CD14-positive monocyte (primary cell): ENCODE data around the gene GRK1. TPM values are rescaled to one million over a fixed set of nuclear protein-coding genes. Genes with fewer than 3 reads are reported as not detected.
A peak's percentile ranks its signal among the peaks of the same experiment; 100 is the strongest.

Experiments used
- DNase-seq, 3 donors: peaks; one replicate each; pipeline ENCODE4 v3.0.0-alpha.2; 2011 to 2022
- H2AFZ ChIP-seq: 2 replicates; pipeline ENCODE4 v1.6.0; 2012; ENCODE audit warnings: mild to moderate bottlenecking, low read depth, low read length, inconsistent platforms; ENCODE audit not compliant: insufficient read depth, poor library complexity, severe bottlenecking
- H3K27ac ChIP-seq, 2 donors: 1 replicate in 1 of 2; 2 replicates in 1 of 2; pipeline ENCODE4 v1.5.1; 2012 to 2013; ENCODE audit warnings: low read length in 2 of 2, control low read depth in 1 of 2, inconsistent platforms in 1 of 2, low read depth in 1 of 2, mild to moderate bottlenecking in 1 of 2
- H3K27me3 ChIP-seq, 2 donors: one replicate each; pipeline versions ENCODE4 v1.6.0 to v1.6.1; 2011 to 2013; ENCODE audit warnings: low read length in 2 of 2; ENCODE audit not compliant: control insufficient read depth in 2 of 2, insufficient read depth in 2 of 2
- H3K36me3 ChIP-seq, 2 donors: replicated peaks in 1 of 2; 1 replicate in 1 of 2; 2 replicates in 1 of 2; pipeline versions ENCODE4 v1.5.1 to v1.6.1; 2012 to 2013; ENCODE audit warnings: low read length in 2 of 2, control low read depth in 1 of 2, inconsistent platforms in 1 of 2, mild to moderate bottlenecking in 1 of 2; ENCODE audit not compliant: insufficient read depth in 2 of 2, control insufficient read depth in 1 of 2
- H3K4me1 ChIP-seq, 2 donors: 1 replicate in 1 of 2; 2 replicates in 1 of 2; pipeline versions ENCODE4 v1.5.1 to v1.6.1; 2012 to 2013; ENCODE audit warnings: low read length in 2 of 2, control low read depth in 1 of 2, inconsistent platforms in 1 of 2, mild to moderate bottlenecking in 1 of 2, moderate library complexity in 1 of 2; ENCODE audit not compliant: insufficient read depth in 2 of 2, control insufficient read depth in 1 of 2
- H3K4me2 ChIP-seq: replicated peaks from 2 replicates; pipeline ENCODE3; 2012; ENCODE audit warnings: low read length, moderate library complexity, mild to moderate bottlenecking; ENCODE audit not compliant: poor library complexity, severe bottlenecking; ENCODE audit errors: extremely low read depth
- H3K4me3 ChIP-seq, 3 experiments: fragments of 200-600 bp in 1 of 3; sonication (generic) in 1 of 3; replicated peaks in 1 of 3; 1 replicate in 2 of 3; 2 replicates in 1 of 3; pipeline ENCODE4 v1.5.1; 2011 to 2013; ENCODE audit warnings: low read length in 3 of 3, mild to moderate bottlenecking in 3 of 3, control low read depth in 2 of 3, low read depth in 2 of 3, inconsistent platforms in 1 of 3, moderate library complexity in 1 of 3
- H3K79me2 ChIP-seq: 2 replicates; pipeline ENCODE4 v1.6.0; 2012; ENCODE audit warnings: mild to moderate bottlenecking, control low read depth, inconsistent platforms, low read length, moderate library complexity; ENCODE audit not compliant: insufficient read depth
- H3K9ac ChIP-seq: 2 replicates; pipeline ENCODE4 v1.6.0; 2017; ENCODE audit warnings: low read length, mild to moderate bottlenecking; ENCODE audit not compliant: insufficient read depth, poor library complexity, severe bottlenecking
- H3K9me3 ChIP-seq, 2 donors: replicated peaks in 1 of 2; 1 replicate in 1 of 2; 2 replicates in 1 of 2; pipeline versions ENCODE4 v1.5.1 to v1.6.1; 2012 to 2013; ENCODE audit warnings: low read length in 2 of 2, control low read depth in 1 of 2; ENCODE audit not compliant: control insufficient read depth in 1 of 2, insufficient read depth in 1 of 2
- H4K20me1 ChIP-seq: 2 replicates; pipeline ENCODE4 v1.6.0; 2012; ENCODE audit warnings: mild to moderate bottlenecking, low read length, control low read depth, moderate library complexity; ENCODE audit not compliant: insufficient read depth
- H3K27ac Mint-ChIP-seq, 7 donors: one replicate each; pipeline ENCODE4 v1.8.0; 2020; ENCODE audit warnings: mild to moderate bottlenecking in 7 of 7, mixed read lengths in 7 of 7, moderate library complexity in 6 of 7, inconsistent platforms in 2 of 7
- H3K27me3 Mint-ChIP-seq, 3 donors: one replicate each; pipeline ENCODE4 v1.8.0; 2021 to 2022; ENCODE audit warnings: low read depth in 3 of 3, mild to moderate bottlenecking in 3 of 3, mixed read lengths in 3 of 3, moderate library complexity in 3 of 3, inconsistent platforms in 1 of 3
- H3K36me3 Mint-ChIP-seq, 2 donors: one replicate each; pipeline ENCODE4 v1.8.0; 2020; ENCODE audit warnings: mixed read lengths in 2 of 2, inconsistent platforms in 1 of 2, mild to moderate bottlenecking in 1 of 2
- H3K4me1 Mint-ChIP-seq: one replicate; pipeline ENCODE4 v1.8.0; 2020; ENCODE audit warnings: mild to moderate bottlenecking, mixed read lengths
- H3K4me3 Mint-ChIP-seq, 2 donors: one replicate each; pipeline ENCODE4 v1.8.0; 2020; ENCODE audit warnings: mild to moderate bottlenecking in 2 of 2, mixed read lengths in 2 of 2, moderate library complexity in 1 of 2
- H3K9me3 Mint-ChIP-seq, 7 donors: one replicate each; pipeline ENCODE4 v1.8.0; 2020 to 2022; ENCODE audit warnings: mixed read lengths in 7 of 7, mild to moderate bottlenecking in 6 of 7, moderate library complexity in 6 of 7, inconsistent platforms in 2 of 7
- CTCF ChIP-seq: fragments of 200-600 bp; IDR thresholded peaks from one replicate; pipeline ENCODE4 v1.8.0; 2022; ENCODE audit warnings: antibody characterized with exemption, mild to moderate bottlenecking
- WGBS: methylation state at CpG from one replicate; pipeline ENCODE4 v1.1.5; 2013; ENCODE audit warnings: missing lambda C conversion rate; ENCODE audit not compliant: insufficient coverage; 5-methylcytosine and 5-hydroxymethylcytosine counted together
- intact Hi-C, 2 donors: fragments of 100-400 bp; cut with micrococcal nuclease; formaldehyde crosslinking; loops; one replicate each; pipeline versions ENCODE4 v1.15.0 to v1.15.1; 2023
- polyA plus RNA-seq, 3 donors: library from polyadenylated mRNA; depleted of rRNA in 1 of 3; unstranded in 2 of 3; stranded (reverse) in 1 of 3; fragments of 300-500 nt in 2 of 3; fragments of >200 nt in 1 of 3; fragmentation: Illumina TruSeq in 2 of 3; gene quantifications; 1 replicate in 2 of 3; 2 replicates in 1 of 3; pipeline ENCODE4 v1.2.3, GENCODE V29; 2012 to 2021

Gene GRK1
- polyA plus RNA-seq, 3 donors, result not detected

GRCh38 chr13:113636266-113636963, 30.6 kb upstream of the GRK1 start:
- Histone ChIP-seq H3K4me2 (no peak overlapping the region), H3K36me3 (peaks cover 88 to 97% of the 10 kb centered on the region in 2 donors), H2AFZ (no peak overlapping the region), H3K27ac (no peak overlapping the region), H3K4me1 (no peaks in the 10 kb centered on the region), H4K20me1 (no peaks in the 10 kb centered on the region), H3K9ac (no peak overlapping the region), H3K9me3 (peaks cover 12 to 32% of the 10 kb centered on the region in 2 donors), H3K27me3 (no peaks in the 10 kb centered on the region), H3K4me3 (no peak overlapping the region), H3K79me2 (no peaks in the 10 kb centered on the region)
- H3K9me3 Mint-ChIP-seq, result peaks cover 16 to 48% (median 29%) of the 10 kb centered on the region in 7 donors
- no peak for DNase-seq
- peak overlapping the region in 1 of 7 donors; percentile 26 for H3K27ac Mint-ChIP-seq
- TF ChIP-seq CTCF, result no peak
- H3K4me3 Mint-ChIP-seq, result no peak overlapping the region
- over 99% methylated on average over 18 of the region's 24 CpGs for WGBS
- H3K36me3 Mint-ChIP-seq, result peaks cover 90 to 96% of the 10 kb centered on the region in 2 donors
- intact Hi-C loops, result no loop called here
- H3K27me3 Mint-ChIP-seq, result peaks cover 0 to 2% (median 0%) of the 10 kb centered on the region in 3 donors
- no peaks in the 10 kb centered on the region for H3K4me1 Mint-ChIP-seq

- Histone ChIP-seq H4K20me1 (no peaks in the 10 kb centered on the region), H3K9me3 (peaks cover 23 to 40% of the 10 kb centered on the region in 2 donors), H3K4me3 (no peak overlapping the region), H3K27ac (no peak overlapping the region), H3K4me2 (no peak overlapping the region), H3K4me1 (no peaks in the 10 kb centered on the region), H3K27me3 (no peaks in the 10 kb centered on the region), H3K79me2 (no peaks in the 10 kb centered on the region), H2AFZ (no peak overlapping the region), H3K36me3 (peaks cover 88 to 97% of the 10 kb centered on the region in 2 donors), H3K9ac (no peak overlapping the region)
- intact Hi-C loops, result no loop called here
- TF ChIP-seq CTCF, result no peak
- Mint-ChIP-seq H3K4me1 (no peaks in the 10 kb centered on the region), H3K9me3 (peaks cover 27 to 55% (median 38%) of the 10 kb centered on the region in 7 donors), H3K27me3 (peaks cover 0 to 2% (median 0%) of the 10 kb centered on the region in 3 donors), H3K36me3 (peaks cover 92 to 96% of the 10 kb centered on the region in 2 donors), H3K27ac (peak overlapping the region in 3 of 7 donors; percentile 28 to 50 (median 37)), H3K4me3 (no peak overlapping the region)
- 97% methylated on average over 24 of the region's 30 CpGs for WGBS
- no peak for DNase-seq
Observed at GRCh38 chr13:113637262-113638160, 29.5 kb upstream of the GRK1 start.
